ENCODE data around the gene SSC4D. TPM values are rescaled to one million over a fixed set of nuclear protein-coding genes. Genes with fewer than 3 reads are reported as not detected.

SSC4D gene
- total and polyA plus RNA-seq, 2 experiments from 2014 or later = 4.9 to 11.4 TPM

DNA sequence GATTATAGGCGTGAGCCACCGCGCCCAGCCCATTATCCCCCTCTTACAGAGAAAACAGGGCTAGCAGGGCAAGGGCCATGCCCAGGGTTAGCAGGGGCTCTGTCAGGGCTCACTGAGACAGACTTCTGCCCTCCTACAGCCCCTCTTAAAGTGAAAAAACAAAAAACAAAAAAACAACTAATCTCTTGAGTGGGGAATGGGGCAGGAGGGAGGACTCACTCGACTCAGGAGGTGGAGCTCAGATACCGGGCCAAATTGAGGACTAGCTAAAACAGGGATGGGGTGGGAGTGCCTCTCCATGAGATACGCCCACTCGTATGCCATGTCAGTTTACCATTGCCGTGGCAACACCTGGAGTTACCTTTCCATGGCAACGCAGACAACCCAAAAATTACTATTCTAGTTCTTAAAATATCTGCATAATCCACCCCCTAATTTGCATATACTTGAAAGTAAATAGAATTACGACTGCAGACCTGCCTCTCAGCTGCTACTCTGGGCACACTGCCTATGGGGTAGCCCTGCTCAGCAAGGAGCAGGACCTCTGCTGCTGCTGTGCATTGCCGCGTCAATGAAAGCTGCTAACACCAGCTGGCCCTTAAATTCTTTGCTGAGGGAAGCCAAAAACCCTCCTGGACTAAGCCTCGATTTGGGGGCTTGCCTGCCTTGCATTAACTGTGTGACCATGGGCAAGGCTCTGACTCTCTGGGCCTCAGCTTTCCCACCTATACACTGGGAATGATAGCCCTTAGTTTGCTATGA, 13.4 kb downstream of the SSC4D start:
- H3K36me3 ChIP-seq (ENCODE audit: insufficient read depth) = no peaks in the 10 kb centered on the region
- H3K4me1 ChIP-seq (ENCODE audit: insufficient read depth) = peaks cover 29% of the 10 kb centered on the region
- no peak overlapping the region for H3K4me3 ChIP-seq
- peaks cover 28% of the 10 kb centered on the region for H3F3A ChIP-seq (replicated peaks; ENCODE audit: low read depth)
- peak overlapping the region; percentile 66; the same call in 1 of the 2 replicates for H3K4me2 ChIP-seq
- Mint-ChIP-seq H3K4me3 (no peak overlapping the region), H3K4me1 (peaks cover 26% of the 10 kb centered on the region), H3K9me3 (no peaks in the 10 kb centered on the region), H3K27me3 (ENCODE audit: insufficient read depth, low read depth, poor library complexity) (peaks cover 27% of the 10 kb centered on the region), H3K36me3 (ENCODE audit: low read depth) (no peaks in the 10 kb centered on the region; the same call in 2 of the 3 replicates), H3K27ac (no peak overlapping the region)
- peaks cover 9% of the 10 kb centered on the region for H3K27me3 ChIP-seq (ENCODE audit: insufficient read depth)
- H3K79me2 ChIP-seq (replicated peaks; ENCODE audit: insufficient read depth) = no peaks in the 10 kb centered on the region
- H3K9me2 ChIP-seq (ENCODE audit: insufficient read depth) = no peaks in the 10 kb centered on the region
- TF ChIP-seq ZNF114 (CRISPR knock-in tag; IDR thresholded peaks at IDR 0.05) = no peak
- no peak for TF ChIP-seq CTCF (conservative IDR thresholded peaks at IDR 0.05; ENCODE audit: low read depth in 2 of 2)
- TF ChIP-seq, protein P1, sequence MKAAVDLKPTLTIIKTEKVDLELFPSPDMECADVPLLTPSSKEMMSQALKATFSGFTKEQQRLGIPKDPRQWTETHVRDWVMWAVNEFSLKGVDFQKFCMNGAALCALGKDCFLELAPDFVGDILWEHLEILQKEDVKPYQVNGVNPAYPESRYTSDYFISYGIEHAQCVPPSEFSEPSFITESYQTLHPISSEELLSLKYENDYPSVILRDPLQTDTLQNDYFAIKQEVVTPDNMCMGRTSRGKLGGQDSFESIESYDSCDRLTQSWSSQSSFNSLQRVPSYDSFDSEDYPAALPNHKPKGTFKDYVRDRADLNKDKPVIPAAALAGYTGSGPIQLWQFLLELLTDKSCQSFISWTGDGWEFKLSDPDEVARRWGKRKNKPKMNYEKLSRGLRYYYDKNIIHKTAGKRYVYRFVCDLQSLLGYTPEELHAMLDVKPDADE (IDR thresholded peaks at IDR 0.05) = no peak
- no peak for TF ChIP-seq ZNF331 (CRISPR knock-in tag; IDR thresholded peaks at IDR 0.05; ENCODE audit: low read depth)
- no peak for TF ChIP-seq CREB1 (CRISPR knock-in tag; IDR thresholded peaks at IDR 0.05; ENCODE audit: low read depth)
- no peak for TF ChIP-seq REST (IDR thresholded peaks at IDR 0.05; ENCODE audit: unreplicated experiment)
- no peak for TF ChIP-seq JUNB (IDR thresholded peaks at IDR 0.05; ENCODE audit: unreplicated experiment)
- no peak for TF ChIP-seq STAT1 (IDR thresholded peaks at IDR 0.05; ENCODE audit: unreplicated experiment)
- no peak for TF ChIP-seq POLR2AphosphoS5 (IDR thresholded peaks at IDR 0.05; ENCODE audit: low read depth)
- TF ChIP-seq, protein P2, sequence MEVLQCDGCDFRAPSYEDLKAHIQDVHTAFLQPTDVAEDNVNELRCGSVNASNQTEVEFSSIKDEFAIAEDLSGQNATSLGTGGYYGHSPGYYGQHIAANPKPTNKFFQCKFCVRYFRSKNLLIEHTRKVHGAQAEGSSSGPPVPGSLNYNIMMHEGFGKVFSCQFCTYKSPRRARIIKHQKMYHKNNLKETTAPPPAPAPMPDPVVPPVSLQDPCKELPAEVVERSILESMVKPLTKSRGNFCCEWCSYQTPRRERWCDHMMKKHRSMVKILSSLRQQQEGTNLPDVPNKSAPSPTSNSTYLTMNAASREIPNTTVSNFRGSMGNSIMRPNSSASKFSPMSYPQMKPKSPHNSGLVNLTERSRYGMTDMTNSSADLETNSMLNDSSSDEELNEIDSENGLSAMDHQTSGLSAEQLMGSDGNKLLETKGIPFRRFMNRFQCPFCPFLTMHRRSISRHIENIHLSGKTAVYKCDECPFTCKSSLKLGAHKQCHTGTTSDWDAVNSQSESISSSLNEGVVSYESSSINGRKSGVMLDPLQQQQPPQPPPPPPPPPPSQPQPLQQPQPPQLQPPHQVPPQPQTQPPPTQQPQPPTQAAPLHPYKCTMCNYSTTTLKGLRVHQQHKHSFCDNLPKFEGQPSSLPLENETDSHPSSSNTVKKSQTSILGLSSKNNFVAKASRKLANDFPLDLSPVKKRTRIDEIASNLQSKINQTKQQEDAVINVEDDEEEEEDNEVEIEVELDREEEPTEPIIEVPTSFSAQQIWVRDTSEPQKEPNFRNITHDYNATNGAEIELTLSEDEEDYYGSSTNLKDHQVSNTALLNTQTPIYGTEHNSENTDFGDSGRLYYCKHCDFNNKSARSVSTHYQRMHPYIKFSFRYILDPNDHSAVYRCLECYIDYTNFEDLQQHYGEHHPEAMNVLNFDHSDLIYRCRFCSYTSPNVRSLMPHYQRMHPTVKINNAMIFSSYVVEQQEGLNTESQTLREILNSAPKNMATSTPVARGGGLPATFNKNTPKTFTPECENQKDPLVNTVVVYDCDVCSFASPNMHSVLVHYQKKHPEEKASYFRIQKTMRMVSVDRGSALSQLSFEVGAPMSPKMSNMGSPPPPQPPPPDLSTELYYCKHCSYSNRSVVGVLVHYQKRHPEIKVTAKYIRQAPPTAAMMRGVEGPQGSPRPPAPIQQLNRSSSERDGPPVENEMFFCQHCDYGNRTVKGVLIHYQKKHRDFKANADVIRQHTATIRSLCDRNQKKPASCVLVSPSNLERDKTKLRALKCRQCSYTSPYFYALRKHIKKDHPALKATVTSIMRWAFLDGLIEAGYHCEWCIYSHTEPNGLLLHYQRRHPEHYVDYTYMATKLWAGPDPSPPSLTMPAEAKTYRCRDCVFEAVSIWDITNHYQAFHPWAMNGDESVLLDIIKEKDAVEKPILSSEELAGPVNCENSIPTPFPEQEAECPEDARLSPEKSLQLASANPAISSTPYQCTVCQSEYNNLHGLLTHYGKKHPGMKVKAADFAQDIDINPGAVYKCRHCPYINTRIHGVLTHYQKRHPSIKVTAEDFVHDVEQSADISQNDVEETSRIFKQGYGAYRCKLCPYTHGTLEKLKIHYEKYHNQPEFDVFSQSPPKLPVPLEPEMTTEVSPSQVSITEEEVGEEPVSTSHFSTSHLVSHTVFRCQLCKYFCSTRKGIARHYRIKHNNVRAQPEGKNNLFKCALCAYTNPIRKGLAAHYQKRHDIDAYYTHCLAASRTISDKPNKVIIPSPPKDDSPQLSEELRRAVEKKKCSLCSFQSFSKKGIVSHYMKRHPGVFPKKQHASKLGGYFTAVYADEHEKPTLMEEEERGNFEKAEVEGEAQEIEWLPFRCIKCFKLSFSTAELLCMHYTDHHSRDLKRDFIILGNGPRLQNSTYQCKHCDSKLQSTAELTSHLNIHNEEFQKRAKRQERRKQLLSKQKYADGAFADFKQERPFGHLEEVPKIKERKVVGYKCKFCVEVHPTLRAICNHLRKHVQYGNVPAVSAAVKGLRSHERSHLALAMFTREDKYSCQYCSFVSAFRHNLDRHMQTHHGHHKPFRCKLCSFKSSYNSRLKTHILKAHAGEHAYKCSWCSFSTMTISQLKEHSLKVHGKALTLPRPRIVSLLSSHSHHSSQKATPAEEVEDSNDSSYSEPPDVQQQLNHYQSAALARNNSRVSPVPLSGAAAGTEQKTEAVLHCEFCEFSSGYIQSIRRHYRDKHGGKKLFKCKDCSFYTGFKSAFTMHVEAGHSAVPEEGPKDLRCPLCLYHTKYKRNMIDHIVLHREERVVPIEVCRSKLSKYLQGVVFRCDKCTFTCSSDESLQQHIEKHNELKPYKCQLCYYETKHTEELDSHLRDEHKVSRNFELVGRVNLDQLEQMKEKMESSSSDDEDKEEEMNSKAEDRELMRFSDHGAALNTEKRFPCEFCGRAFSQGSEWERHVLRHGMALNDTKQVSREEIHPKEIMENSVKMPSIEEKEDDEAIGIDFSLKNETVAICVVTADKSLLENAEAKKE (CRISPR knock-in tag; IDR thresholded peaks at IDR 0.05) = no peak
- TF ChIP-seq NANOG (IDR thresholded peaks at IDR 0.05; ENCODE audit: borderline replicate concordance) = no peak
- no peak for TF ChIP-seq EZH2phosphoT487 (IDR thresholded peaks at IDR 0.05; ENCODE audit: unreplicated experiment)
- TF ChIP-seq EZH2 (IDR thresholded peaks at IDR 0.05; ENCODE audit: low read depth, unreplicated experiment) = no peak
- H4K20me1 ChIP-seq (replicated peaks; ENCODE audit: insufficient read depth) = no peaks in the 10 kb centered on the region
- H3K27ac ChIP-seq (ENCODE audit: low read depth) = 0 out of 2 replicates have a peak overlapping the region, but pooled peaks have one; percentile 23
- H2AFZ ChIP-seq = no peak overlapping the region
- peak; percentile 91 for DNase-seq (ENCODE audit: low spot score)
- peak; percentile 37 for ATAC-seq
